Measurements from ENCODE around the gene CXCR5.
A peak's percentile ranks its signal among the peaks of the same experiment; 100 is the strongest.

The CXCR5 gene

DNA sequence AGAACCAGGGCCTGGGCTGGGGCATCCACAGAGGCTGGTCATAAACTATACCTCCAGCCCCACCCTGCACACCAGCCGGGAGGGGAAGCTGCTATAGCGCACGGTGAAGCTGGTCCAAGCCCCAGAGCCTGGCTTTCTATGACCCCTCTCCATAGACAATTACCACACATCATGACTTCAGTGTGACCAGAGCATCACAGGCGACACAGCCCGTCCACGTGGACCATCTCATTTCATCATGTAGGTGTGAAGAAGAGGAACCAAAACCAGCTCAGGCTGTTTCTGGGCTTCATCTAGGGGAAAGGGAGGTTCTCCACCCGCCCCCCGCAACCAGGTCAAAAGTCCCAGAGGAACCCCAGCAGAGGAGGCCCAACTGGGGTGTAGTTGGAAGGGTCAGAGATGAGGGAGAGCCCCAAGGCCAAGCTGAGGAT lies 3.0 kb downstream of the CXCR5 start:
- H3K27me3 Mint-ChIP-seq = no peaks in the 10 kb centered on the region
- no peak overlapping the region for H3K4me3 Mint-ChIP-seq
- no peaks in the 10 kb centered on the region for H3K9me3 Mint-ChIP-seq
- ATAC-seq (no peak), DNase-seq (no peak)
- no peak overlapping the region for H3K27ac Mint-ChIP-seq
- H3K4me1 Mint-ChIP-seq = peaks cover 87% of the 10 kb centered on the region

- Mint-ChIP-seq H3K27me3 (no peaks in the 10 kb centered on the region), H3K27ac (peak overlapping the region in 1 of 2 donors; percentile 23), H3K4me1 (peaks cover 87% of the 10 kb centered on the region), H3K9me3 (no peaks in the 10 kb centered on the region), H3K4me3 (no peak overlapping the region)
- DNase-seq = no peak
- ATAC-seq = no peak
Measured at GRCh38 chr11:118887206-118887605, 3.5 kb downstream of the CXCR5 start.

- Mint-ChIP-seq H3K9me3 (no peaks in the 10 kb centered on the region), H3K27me3 (no peaks in the 10 kb centered on the region), H3K4me3 (no peak overlapping the region), H3K27ac (peak overlapping the region in 1 of 2 donors; percentile 37), H3K4me1 (peaks cover 87% of the 10 kb centered on the region)
- DNase-seq (no peak), ATAC-seq (no peak)
Measured at GRCh38 chr11:118888398-118888797, 4.7 kb downstream of the CXCR5 start.

DNA sequence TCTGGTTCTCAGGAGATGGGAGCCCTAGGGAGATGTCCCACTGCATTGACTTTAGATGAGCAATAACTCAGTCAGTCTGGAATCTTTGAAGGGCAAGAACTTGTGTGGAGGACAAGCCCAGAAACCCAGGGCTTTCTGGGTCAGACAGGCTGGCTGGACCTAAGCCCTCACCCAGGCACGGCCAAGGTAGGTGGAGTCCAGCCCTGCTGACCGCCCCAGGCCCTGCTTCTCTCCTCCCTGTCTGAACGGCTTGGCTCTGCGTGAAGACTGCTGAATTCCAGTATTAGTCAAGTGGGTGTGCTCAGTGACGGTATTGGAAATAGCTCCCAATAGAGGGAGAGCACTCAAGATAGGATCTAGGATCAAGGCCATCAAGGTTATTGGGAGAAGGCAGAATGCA lies 6.1 kb downstream of the CXCR5 start:
- H3K27ac Mint-ChIP-seq = no peak overlapping the region
- H3K4me1 Mint-ChIP-seq = peaks cover 87% of the 10 kb centered on the region
- no peak for DNase-seq
- H3K27me3 Mint-ChIP-seq = no peaks in the 10 kb centered on the region
- ATAC-seq = no peak
- H3K9me3 Mint-ChIP-seq = no peaks in the 10 kb centered on the region
- H3K4me3 Mint-ChIP-seq = no peak overlapping the region

- Mint-ChIP-seq H3K4me3 (peak overlapping the region; percentile 64 to 79), H3K9me3 (no peaks in the 10 kb centered on the region), H3K27ac (peak overlapping the region; percentile 17 to 55), H3K27me3 (no peaks in the 10 kb centered on the region), H3K4me1 (peaks cover 94% of the 10 kb centered on the region)
- DNase-seq (no peak), ATAC-seq (peak; percentile 21)
Measured at GRCh38 chr11:118892514-118892913, 8.8 kb downstream of the CXCR5 start.

DNA sequence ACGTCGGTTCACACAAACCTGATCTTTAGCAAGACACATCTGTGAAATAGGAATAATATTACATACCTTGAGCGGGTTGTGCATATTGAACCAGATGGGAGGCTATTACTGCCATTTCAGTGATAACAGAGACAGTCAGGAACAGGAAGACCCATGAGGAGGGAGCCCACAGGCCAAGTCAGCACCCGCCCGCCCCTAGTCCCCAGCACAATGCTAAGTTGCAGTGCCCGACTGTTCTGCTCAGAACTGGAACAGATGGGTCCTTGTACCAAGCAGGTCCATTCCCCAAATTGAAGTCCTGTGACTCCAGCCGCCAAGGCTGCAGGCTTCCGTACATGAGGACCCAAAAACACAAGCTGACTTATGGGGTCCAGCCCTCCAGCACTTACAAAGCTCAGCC lies 9.3 kb downstream of the CXCR5 start:
- Mint-ChIP-seq H3K27me3 (no peaks in the 10 kb centered on the region), H3K27ac (peak overlapping the region; percentile 17 to 34), H3K4me1 (peaks cover 94% of the 10 kb centered on the region), H3K9me3 (no peaks in the 10 kb centered on the region), H3K4me3 (peak overlapping the region; percentile 64 to 79)
- ATAC-seq = no peak
- DNase-seq = no peak

- peak overlapping the region; percentile 14 to 23 for H3K4me3 Mint-ChIP-seq
Measured at GRCh38 chr11:118893662-118894061, 10.0 kb downstream of the CXCR5 start.

DNA sequence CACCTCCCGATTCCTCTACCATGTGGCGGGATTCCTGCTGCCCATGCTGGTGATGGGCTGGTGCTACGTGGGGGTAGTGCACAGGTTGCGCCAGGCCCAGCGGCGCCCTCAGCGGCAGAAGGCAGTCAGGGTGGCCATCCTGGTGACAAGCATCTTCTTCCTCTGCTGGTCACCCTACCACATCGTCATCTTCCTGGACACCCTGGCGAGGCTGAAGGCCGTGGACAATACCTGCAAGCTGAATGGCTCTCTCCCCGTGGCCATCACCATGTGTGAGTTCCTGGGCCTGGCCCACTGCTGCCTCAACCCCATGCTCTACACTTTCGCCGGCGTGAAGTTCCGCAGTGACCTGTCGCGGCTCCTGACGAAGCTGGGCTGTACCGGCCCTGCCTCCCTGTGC lies 10.5 kb downstream of the CXCR5 start:
- no peak for DNase-seq
- peak overlapping the region; percentile 90 to 92 for H3K27ac Mint-ChIP-seq
- no peak for ATAC-seq
- H3K4me3 Mint-ChIP-seq = peak overlapping the region in 1 of 2 donors; percentile 23
- H3K9me3 Mint-ChIP-seq = no peaks in the 10 kb centered on the region
- peaks cover 93% of the 10 kb centered on the region for H3K4me1 Mint-ChIP-seq
- H3K27me3 Mint-ChIP-seq = no peaks in the 10 kb centered on the region

More at GRCh38 chr11:118893662-118894061, 10.0 kb downstream of the CXCR5 start:
- ATAC-seq (no peak), DNase-seq (no peak)
- Mint-ChIP-seq H3K27ac (peak overlapping the region in 1 of 2 donors; percentile 92), H3K27me3 (no peaks in the 10 kb centered on the region), H3K9me3 (no peaks in the 10 kb centered on the region), H3K4me1 (peaks cover 93% of the 10 kb centered on the region)

- Mint-ChIP-seq H3K27me3 (no peaks in the 10 kb centered on the region), H3K9me3 (no peaks in the 10 kb centered on the region), H3K27ac (peak overlapping the region; percentile 90 to 98), H3K4me1 (peaks cover 89% of the 10 kb centered on the region), H3K4me3 (peak overlapping the region; percentile 85 to 90)
- ATAC-seq = peak; percentile 83
- peak; percentile 59 to 76 for DNase-seq
Measured at GRCh38 chr11:118895093-118896039, 11.7 kb downstream of the CXCR5 start.

DNA sequence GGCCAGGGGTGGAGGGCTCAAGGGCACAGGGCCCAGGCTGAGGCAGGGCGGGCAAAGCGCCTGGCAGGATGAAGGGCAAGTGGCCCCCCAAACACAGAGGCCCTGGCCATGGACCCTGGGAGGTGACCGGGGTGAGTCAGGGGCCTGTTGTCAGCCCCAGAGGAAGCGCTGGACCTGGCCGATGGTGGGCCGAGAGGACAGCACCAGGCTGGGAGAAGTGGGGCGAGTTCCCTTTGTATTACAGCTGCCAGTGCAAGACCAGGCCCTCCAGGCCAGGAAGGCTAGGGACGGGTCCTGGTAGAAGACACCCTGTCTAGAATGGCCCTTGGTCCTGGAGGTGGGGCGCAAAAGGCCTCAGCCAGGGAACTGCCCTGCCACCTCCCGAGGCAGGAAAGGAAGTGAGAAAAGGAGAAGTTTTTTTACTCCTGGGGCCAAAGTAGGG lies 12.8 kb downstream of the CXCR5 start:
- H3K27me3 Mint-ChIP-seq = no peaks in the 10 kb centered on the region

DNA sequence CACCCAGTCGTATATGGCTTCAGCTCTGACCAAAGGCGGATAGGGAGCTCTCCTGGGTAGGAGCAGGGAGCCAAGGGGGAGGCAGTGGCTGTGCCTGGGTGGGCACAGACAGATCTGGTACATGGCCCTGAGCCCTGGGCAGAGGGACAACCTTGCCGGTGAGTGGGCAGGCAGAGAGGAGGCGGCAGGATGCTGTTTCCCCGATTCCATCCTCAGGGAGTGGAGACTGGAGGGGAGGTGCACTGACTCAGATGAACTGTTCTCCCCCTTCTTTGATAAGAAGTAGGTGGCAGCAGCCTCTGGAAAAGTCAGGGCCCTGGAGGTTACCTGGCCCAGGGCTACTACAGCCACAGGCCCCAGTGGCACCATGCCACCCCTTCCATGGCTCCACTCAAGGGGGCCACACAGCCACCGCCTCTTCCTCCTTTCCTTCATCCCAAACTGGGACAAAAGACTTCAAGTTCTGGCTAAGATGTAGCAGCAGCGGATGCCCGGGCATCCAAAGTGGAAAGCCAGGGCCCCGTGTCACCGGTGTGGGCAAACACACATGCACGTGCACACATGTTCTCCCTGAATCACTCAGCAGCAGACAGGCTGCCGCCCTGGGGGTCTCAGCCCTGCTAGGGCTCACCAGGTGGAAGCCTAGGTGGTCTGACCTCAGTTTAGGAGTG lies 13.4 kb downstream of the CXCR5 start:
- peak overlapping the region in 1 of 2 donors; percentile 54 for H3K4me3 Mint-ChIP-seq
- no peaks in the 10 kb centered on the region for H3K27me3 Mint-ChIP-seq
- ATAC-seq (no peak), DNase-seq (no peak)
- H3K9me3 Mint-ChIP-seq = no peaks in the 10 kb centered on the region
- peak overlapping the region; percentile 87 to 95 for H3K27ac Mint-ChIP-seq
- peaks cover 88% of the 10 kb centered on the region for H3K4me1 Mint-ChIP-seq

More for the DNA sequence above, 12.8 kb downstream of the CXCR5 start:
- peak overlapping the region; percentile 87 to 95 for H3K27ac Mint-ChIP-seq
- DNase-seq (no peak), ATAC-seq (no peak)
- H3K4me1 Mint-ChIP-seq = peaks cover 88% of the 10 kb centered on the region
- no peaks in the 10 kb centered on the region for H3K9me3 Mint-ChIP-seq
- peak overlapping the region in 1 of 2 donors; percentile 54 for H3K4me3 Mint-ChIP-seq

- Mint-ChIP-seq H3K9me3 (no peaks in the 10 kb centered on the region), H3K27me3 (no peaks in the 10 kb centered on the region), H3K27ac (peak overlapping the region in 1 of 2 donors; percentile 68), H3K4me1 (peaks cover 83% of the 10 kb centered on the region), H3K4me3 (no peak overlapping the region)
- no peak for ATAC-seq
- DNase-seq = no peak
Measured at GRCh38 chr11:118897721-118898310, 14.1 kb downstream of the CXCR5 start.

DNA sequence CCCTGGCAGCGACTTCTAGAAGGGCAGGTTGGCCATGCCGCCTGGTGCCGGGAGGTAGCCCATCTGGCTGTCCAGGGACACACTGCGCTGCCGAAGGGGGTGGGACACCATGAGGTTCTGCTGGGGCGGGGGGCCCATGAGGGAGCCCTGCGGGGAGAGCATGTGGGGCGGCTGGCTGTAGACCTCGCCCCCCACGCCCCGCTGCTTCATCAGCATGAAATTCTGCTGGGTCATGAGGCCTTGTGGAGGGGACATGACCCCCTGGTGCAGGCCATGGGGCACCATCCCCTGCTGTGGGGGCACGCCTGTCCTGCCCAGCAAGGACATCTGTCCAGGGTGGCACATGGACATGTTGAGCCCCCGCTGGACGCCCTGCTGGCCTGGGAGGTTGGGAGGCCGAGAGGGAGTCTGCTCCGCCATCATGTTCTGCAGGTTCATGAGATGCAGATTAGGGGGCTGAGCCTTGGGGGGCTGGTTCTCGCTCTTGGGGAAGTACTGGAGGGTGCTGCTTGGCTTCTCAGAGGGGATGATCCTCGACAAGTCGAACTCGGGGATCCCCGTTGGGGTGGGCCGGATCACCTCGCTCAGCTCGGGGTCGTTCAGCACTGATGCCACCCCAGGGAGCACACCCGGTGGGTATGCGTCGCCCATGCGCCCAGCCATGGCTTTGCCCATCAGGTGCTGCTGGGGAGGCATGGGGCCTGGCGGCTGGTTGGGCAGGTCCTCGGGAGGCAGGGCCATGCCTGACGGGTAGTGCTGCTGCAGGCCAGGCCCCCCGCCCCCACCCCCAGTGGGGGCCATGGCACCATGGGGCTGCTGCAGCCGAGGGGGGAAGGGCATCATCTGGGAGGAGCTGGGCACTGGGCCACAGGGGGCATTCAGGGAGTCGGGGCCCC lies 15.0 kb downstream of the CXCR5 start:
- Mint-ChIP-seq H3K27me3 (no peaks in the 10 kb centered on the region), H3K4me3 (no peak overlapping the region), H3K9me3 (no peaks in the 10 kb centered on the region), H3K4me1 (peaks cover 75% of the 10 kb centered on the region), H3K27ac (peak overlapping the region in 1 of 2 donors; percentile 48)
- ATAC-seq (peak; percentile 5), DNase-seq (no peak)

DNA sequence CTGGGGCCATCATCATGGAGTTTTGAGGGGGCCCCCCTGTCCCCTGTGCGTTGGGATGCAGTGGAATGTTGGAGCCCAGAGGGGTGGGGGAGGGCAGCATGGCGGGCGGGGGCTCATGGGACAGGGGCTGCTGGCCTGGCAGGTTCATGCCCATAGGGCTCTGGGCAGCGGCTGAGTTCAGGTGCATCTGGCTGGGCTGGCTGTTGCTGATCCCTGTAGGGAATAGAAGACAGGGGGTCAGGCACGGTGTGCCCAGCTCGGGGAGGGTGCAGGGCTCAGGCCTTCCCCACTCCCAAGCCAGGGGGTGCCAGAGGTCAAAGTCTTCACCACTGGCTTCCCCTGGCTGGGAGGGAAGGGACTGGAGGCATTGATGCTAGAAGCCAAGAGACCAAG lies 15.6 kb downstream of the CXCR5 start:
- no peak for DNase-seq
- no peak for ATAC-seq
- Mint-ChIP-seq H3K27ac (peak overlapping the region in 1 of 2 donors; percentile 63), H3K4me1 (peaks cover 69% of the 10 kb centered on the region), H3K9me3 (no peaks in the 10 kb centered on the region), H3K4me3 (no peak overlapping the region), H3K27me3 (no peaks in the 10 kb centered on the region)

All from stimulated activated naive CD8-positive, alpha-beta T cell treated with anti-CD3 and anti-CD28 coated beads, Interleukin-15, amount 100 ng/mL, for 72 hours (primary cell).